Natural killer cell (primary cell): Measurements from ENCODE around the gene ETV4. TPM values are rescaled to one million over a fixed set of nuclear protein-coding genes. Genes with fewer than 3 reads are reported as not detected.

Source experiments
- ATAC-seq, 3 donors: fragments of 150-1000 bp in 2 of 3; fragments of 200-7000 bp in 1 of 3; cut with Tn5 transposase; 1 replicate in 1 of 3; 2 replicates in 2 of 3; pipeline ENCODE4 v1.10.0; 2021; ENCODE audit warnings: mild to moderate bottlenecking in 2 of 3, moderate library complexity in 2 of 3
- DNase-seq, 2 donors: peaks; one replicate each; pipeline versions ENCODE4 v3.0.0 to v3.0.0-alpha.2; 2013 to 2021; ENCODE audit warnings: mixed read lengths in 1 of 2
- H3K27ac ChIP-seq: one replicate; pipeline ENCODE4 v1.5.1; 2013; ENCODE audit warnings: mild to moderate bottlenecking, low read length
- H3K27me3 ChIP-seq: one replicate; pipeline ENCODE4 v1.6.1; 2013; ENCODE audit warnings: low read length; ENCODE audit not compliant: control insufficient read depth, insufficient read depth
- H3K36me3 ChIP-seq: one replicate; pipeline ENCODE4 v1.6.1; 2013; ENCODE audit warnings: low read length; ENCODE audit not compliant: control insufficient read depth, insufficient read depth
- H3K4me1 ChIP-seq: one replicate; pipeline ENCODE4 v1.6.1; 2013; ENCODE audit warnings: low read length; ENCODE audit not compliant: control insufficient read depth, insufficient read depth
- H3K4me3 ChIP-seq: one replicate; pipeline ENCODE4 v1.5.1; 2013; ENCODE audit warnings: low read length
- H3K9me3 ChIP-seq: one replicate; pipeline ENCODE4 v1.6.1; 2013; ENCODE audit warnings: low read length; ENCODE audit not compliant: control insufficient read depth, insufficient read depth
- H3K27ac Mint-ChIP-seq, 2 donors: one replicate each; pipeline ENCODE4 v1.8.0; 2022; ENCODE audit warnings: mild to moderate bottlenecking in 2 of 2, mixed read lengths in 2 of 2, moderate library complexity in 1 of 2
- H3K27me3 Mint-ChIP-seq, 2 donors: one replicate each; pipeline ENCODE4 v1.8.0; 2022; ENCODE audit warnings: low read depth in 2 of 2, mixed read lengths in 2 of 2
- H3K36me3 Mint-ChIP-seq: one replicate; pipeline ENCODE4 v1.8.0; 2022; ENCODE audit warnings: mixed read lengths
- H3K4me1 Mint-ChIP-seq, 2 donors: one replicate each; pipeline ENCODE4 v1.8.0; 2022; ENCODE audit warnings: mixed read lengths in 2 of 2
- H3K4me3 Mint-ChIP-seq: one replicate; pipeline ENCODE4 v1.8.0; 2022; ENCODE audit warnings: mild to moderate bottlenecking, moderate library complexity, mixed read lengths
- H3K9me3 Mint-ChIP-seq, 2 donors: one replicate each; pipeline ENCODE4 v1.8.0; 2022; ENCODE audit warnings: mixed read lengths in 2 of 2
- CTCF ChIP-seq: fragments of 200-600 bp; IDR thresholded peaks from one replicate; pipeline ENCODE4 v1.8.0; 2022; ENCODE audit warnings: antibody characterized with exemption
- WGBS: methylation state at CpG from one replicate; pipeline ENCODE4 v1.1.7; 2013; ENCODE audit warnings: missing lambda C conversion rate; ENCODE audit not compliant: insufficient coverage; 5-methylcytosine and 5-hydroxymethylcytosine counted together
- intact Hi-C: fragments of 100-400 bp; cut with micrococcal nuclease; formaldehyde crosslinking; loops from one replicate; pipeline ENCODE4 v1.14.2; 2022
- total RNA-seq, 4 donors: library from RNA; stranded (reverse); fragments of 120-200 nt in 1 of 4; gene quantifications; one replicate each; pipeline versions ENCODE4 v1.2.3 to v1.2.4, GENCODE V29; 2013 to 2022

ETV4 gene
- total RNA-seq, 3 donors from 2014 or later (not counting 1 experiment from before 2014, with no cell fraction given), result not detected

GRCh38 chr17:43579566-43580140 lies 33.5 kb upstream of the ETV4 start:
- Histone ChIP-seq H3K4me1 (peaks cover 19% of the 10 kb centered on the region), H3K27me3 (no peaks in the 10 kb centered on the region), H3K36me3 (no peaks in the 10 kb centered on the region), H3K4me3 (no peak overlapping the region), H3K27ac (no peak overlapping the region), H3K9me3 (no peaks in the 10 kb centered on the region)
- Mint-ChIP-seq H3K4me1 (no peaks in the 10 kb centered on the region), H3K36me3 (no peaks in the 10 kb centered on the region), H3K4me3 (no peak overlapping the region), H3K9me3 (no peaks in the 10 kb centered on the region), H3K27ac (no peak overlapping the region), H3K27me3 (peaks cover 6 to 25% of the 10 kb centered on the region in 2 donors)
- intact Hi-C loops, result no loop called here
- whole genome bisulfite sequencing, result 78% methylated on average over 8 of the region's 9 CpGs
- no peak for TF ChIP-seq CTCF
- no peak for DNase-seq
- ATAC-seq, result no peak

- no peaks in the 10 kb centered on the region for H3K36me3 ChIP-seq
- ATAC-seq (peak; percentile 18 to 57 (median 57)), DNase-seq (peak in 1 of 2 donors; percentile 65)
- H3K4me3 ChIP-seq, result no peak overlapping the region
- 20% methylated on average over 13 of the region's 13 CpGs for WGBS
- Mint-ChIP-seq H3K27ac (no peak overlapping the region), H3K4me1 (no peaks in the 10 kb centered on the region), H3K36me3 (no peaks in the 10 kb centered on the region), H3K9me3 (no peaks in the 10 kb centered on the region), H3K27me3 (peaks cover 9 to 21% of the 10 kb centered on the region in 2 donors), H3K4me3 (no peak overlapping the region)
- TF ChIP-seq CTCF, result no peak
- H3K4me1 ChIP-seq, result peaks cover 19% of the 10 kb centered on the region
- H3K27me3 ChIP-seq, result no peaks in the 10 kb centered on the region
- H3K9me3 ChIP-seq, result no peaks in the 10 kb centered on the region
- intact Hi-C loops, result no loop called here
- no peak overlapping the region for H3K27ac ChIP-seq
Observed at GRCh38 chr17:43578699-43579565, 32.8 kb upstream of the ETV4 start.

GRCh38 chr17:43578404-43578698 lies 32.2 kb upstream of the ETV4 start:
- no peak overlapping the region for H3K4me3 ChIP-seq
- TF ChIP-seq CTCF, result no peak
- no peak overlapping the region for H3K4me3 Mint-ChIP-seq
- peaks cover 9 to 16% of the 10 kb centered on the region in 2 donors for H3K27me3 Mint-ChIP-seq
- H3K9me3 Mint-ChIP-seq, result no peaks in the 10 kb centered on the region
- H3K36me3 Mint-ChIP-seq, result no peaks in the 10 kb centered on the region
- H3K27me3 ChIP-seq, result no peaks in the 10 kb centered on the region
- intact Hi-C loops, result no loop called here
- H3K4me1 ChIP-seq, result peaks cover 19% of the 10 kb centered on the region
- WGBS, result no CpG with 5 or more reads among the region's 1 CpG
- ATAC-seq (no peak), DNase-seq (no peak)
- no peak overlapping the region for H3K27ac Mint-ChIP-seq
- H3K9me3 ChIP-seq, result no peaks in the 10 kb centered on the region
- no peaks in the 10 kb centered on the region for H3K4me1 Mint-ChIP-seq
- no peak overlapping the region for H3K27ac ChIP-seq
- no peaks in the 10 kb centered on the region for H3K36me3 ChIP-seq
